K562 (cell line): ENCODE measurements around the gene ESPN. TPM values are rescaled to one million over a fixed set of nuclear protein-coding genes. Genes with fewer than 3 reads are reported as not detected.
A peak's percentile ranks its signal among the peaks of the same experiment; 100 is the strongest.

ENCODE experiments used
- ATAC-seq: fragments of 200-7000 bp; cut with Tn5 transposase; 3 replicates; pipeline ENCODE4 v1.9.1; 2020; ENCODE audit warnings: moderate library complexity
- BruUV-seq: library from RNA; stranded (reverse); fragments of 400-500 nt; replicated peaks from 2 replicates; lab custom pipeline; 2021; lab: Mats Ljungman, UMichigan
- CTCF ChIA-PET: fragments of 300-600 bp; formaldehyde crosslinking; extraction: SDS; loops from one replicate; lab custom pipeline; 2021; ENCODE audit warnings: low intra/inter-chr PET ratio; lab: Yijun Ruan, JAX
- POLR2A ChIA-PET: fragments of 300-600, 350-650 bp; sonication (Branson Sonifier 250); formaldehyde crosslinking; extraction: SDS; loops from one replicate; lab custom pipeline; 2021; ENCODE audit warnings: antibody characterized with exemption, inconsistent platforms; lab: Yijun Ruan, JAX
- DNase-seq, 4 experiments: peaks; one replicate each; pipeline versions ENCODE4 v3.0.0 to v3.0.0-alpha.2; 2011 to 2018; ENCODE audit warnings: low spot score in 3 of 4, mixed read lengths in 3 of 4; ENCODE audit errors: extremely low read depth in 1 of 4
- FAIRE-seq: peaks from 2 replicates; lab custom pipeline; 2011; peaks lifted over from hg19 to GRCh38; lab: Jason Lieb, UNC
- H2AFZ ChIP-seq: 2 replicates; pipeline ENCODE4 v1.6.0; 2011; ENCODE audit warnings: low read depth, low read length, control low read depth, inconsistent platforms
- H3K27ac ChIP-seq: fragments of 200-600 bp; 3 replicates; pipeline ENCODE4 v1.8.0; 2011; ENCODE audit warnings: low read depth, mild to moderate bottlenecking, control low read depth, inconsistent platforms, low read length, moderate library complexity, mixed read lengths; ENCODE audit errors: extremely low read depth
- H3K27me3 ChIP-seq, 2 experiments: fragments of 300-600 bp in 1 of 2; 2 replicates in 1 of 2; 3 replicates in 1 of 2; pipeline versions ENCODE4 v1.6.0 to v1.8.0; 2011; ENCODE audit warnings: inconsistent platforms in 2 of 2, low read length in 2 of 2, mild to moderate bottlenecking in 1 of 2, mixed read lengths in 1 of 2, moderate library complexity in 1 of 2; ENCODE audit not compliant: control insufficient read depth in 2 of 2, insufficient read depth in 2 of 2
- H3K36me3 ChIP-seq: fragments of 300-600 bp; 3 replicates; pipeline ENCODE4 v1.8.0; 2011; ENCODE audit warnings: mild to moderate bottlenecking, low read length, inconsistent platforms; ENCODE audit not compliant: control insufficient read depth, insufficient read depth
- H3K4me1 ChIP-seq, 2 experiments: fragments of 200-600 bp in 1 of 2; replicated peaks in 1 of 2; 2 replicates in 1 of 2; 3 replicates in 1 of 2; pipeline versions ENCODE4 v1.5.1 to v1.8.0; 2011; ENCODE audit warnings: inconsistent platforms in 2 of 2, low read length in 2 of 2, mild to moderate bottlenecking in 1 of 2, mixed read lengths in 1 of 2, moderate library complexity in 1 of 2; ENCODE audit not compliant: control insufficient read depth in 2 of 2, insufficient read depth in 2 of 2
- H3K4me2 ChIP-seq: 2 replicates; pipeline ENCODE4 v1.6.1; 2011; ENCODE audit warnings: low read length, control low read depth, inconsistent platforms, mixed read lengths; ENCODE audit not compliant: insufficient read depth
- H3K4me3 ChIP-seq: fragments of 200-600 bp; sonication (generic), shearing (Covaris generic); 2 replicates; pipeline ENCODE4 v1.5.1; 2016; ENCODE audit warnings: control low read depth, inconsistent platforms
- H3K79me2 ChIP-seq: fragments of 200-600 bp; 3 replicates; pipeline ENCODE4 v1.8.0; 2011; ENCODE audit warnings: low read length, inconsistent platforms; ENCODE audit not compliant: control insufficient read depth, insufficient read depth
- H3K9ac ChIP-seq, 2 experiments: 2 replicates each; pipeline versions ENCODE4 v1.6.0 to v1.6.1; 2011; ENCODE audit warnings: low read depth in 2 of 2, low read length in 2 of 2, control low read depth in 1 of 2, inconsistent platforms in 1 of 2, mild to moderate bottlenecking in 1 of 2, mixed read lengths in 1 of 2; ENCODE audit not compliant: insufficient read depth in 1 of 2
- H3K9me1 ChIP-seq: one replicate; pipeline ENCODE4 v1.6.0; 2011; ENCODE audit warnings: inconsistent platforms, mild to moderate bottlenecking, low read length, moderate library complexity; ENCODE audit not compliant: control insufficient read depth, insufficient read depth
- H3K9me3 ChIP-seq: replicated peaks from 2 replicates; pipeline ENCODE4 v1.5.1; 2011; ENCODE audit warnings: low read depth, low read length, inconsistent platforms; ENCODE audit not compliant: control insufficient read depth, insufficient read depth
- H4K20me1 ChIP-seq: replicated peaks from 2 replicates; pipeline ENCODE4 v1.6.1; 2011; ENCODE audit warnings: low read length, inconsistent platforms, mixed read lengths; ENCODE audit not compliant: control insufficient read depth, insufficient read depth
- ARID4B ChIP-seq: sonication (generic); formaldehyde crosslinking; IDR thresholded peaks from 2 replicates; pipeline ENCODE4 v1.8.0; 2022; ENCODE audit warnings: mild to moderate bottlenecking, missing genetic modification reagents
- BHLHE40 ChIP-seq: IDR thresholded peaks from 2 replicates; pipeline ENCODE4 v1.6.1; 2011; ENCODE audit warnings: low read length, improper control_type of control experiment
- FOXA3 ChIP-seq, 2 experiments: fragments of 450-650 bp in 1 of 2; sonication (generic) in 1 of 2; formaldehyde crosslinking; IDR thresholded peaks in 1 of 2; conservative IDR thresholded peaks in 1 of 2; 2 replicates each; pipeline versions ENCODE4 v1.4.0 to v1.8.0; 2020 to 2022; ENCODE audit warnings: mild to moderate bottlenecking in 2 of 2, missing genetic modification reagents in 1 of 2
- HNRNPL ChIP-seq: fragments of 200-400 bp; formaldehyde crosslinking; IDR thresholded peaks from 2 replicates; pipeline ENCODE4 v1.6.1; 2017; ENCODE audit warnings: low read depth, mild to moderate bottlenecking, low read length
- NRF1 ChIP-seq, 2 experiments: fragments of 450-650 bp; IDR thresholded peaks in 1 of 2; conservative IDR thresholded peaks in 1 of 2; 2 replicates each; pipeline ENCODE4 v1.6.1; 2014; ENCODE audit warnings: mild to moderate bottlenecking in 2 of 2
- POLR2A ChIP-seq: fragments of 450-650 bp; conservative IDR thresholded peaks from 2 replicates; pipeline ENCODE4 v1.6.1; 2016
- RB1 ChIP-seq: fragments of 450-650 bp; IDR thresholded peaks from 2 replicates; pipeline ENCODE4 v1.6.1; 2017; ENCODE audit warnings: low read depth, mild to moderate bottlenecking
- TAF15 ChIP-seq: fragments of 200-400 bp; formaldehyde crosslinking; IDR thresholded peaks from 2 replicates; pipeline ENCODE4 v1.6.1; 2017; ENCODE audit warnings: mild to moderate bottlenecking, low read depth, low read length, moderate library complexity
- TBL1XR1 ChIP-seq, 2 experiments: IDR thresholded peaks; 2 replicates each; pipeline ENCODE4 v1.6.1; 2012; ENCODE audit warnings: improper control_type of control experiment in 2 of 2, low read length in 2 of 2, mild to moderate bottlenecking in 1 of 2
- XRCC4 ChIP-seq: IDR thresholded peaks from one replicate; pipeline ENCODE4 v1.6.1; 2011; ENCODE audit not compliant: insufficient read depth, insufficient read length; ENCODE audit errors: extremely low read depth
- ZBTB7A ChIP-seq: IDR thresholded peaks from 2 replicates; pipeline ENCODE4 v1.6.1; 2011; ENCODE audit warnings: low read depth, mild to moderate bottlenecking, low read length, moderate library complexity, borderline replicate concordance; ENCODE audit not compliant: control insufficient read depth
- ZNF143 ChIP-seq: sonication (generic); formaldehyde crosslinking; IDR thresholded peaks from 2 replicates; pipeline ENCODE4 v1.9.0; 2022; ENCODE audit warnings: mild to moderate bottlenecking, missing genetic modification reagents
- ZNF197 ChIP-seq: fragments of 200-800 bp; sonication (Bioruptor generic); IDR thresholded peaks from 2 replicates; pipeline ENCODE4 v1.6.1; 2016; ENCODE audit warnings: low read depth, missing genetic modification characterization, missing compliant biosample characterization
- ZNF436 ChIP-seq: fragments of 250-450, 450-650 bp; sonication (Bioruptor Pico); formaldehyde crosslinking; IDR thresholded peaks from 2 replicates; pipeline ENCODE4 v1.7.0; 2020; ENCODE audit warnings: mild to moderate bottlenecking
- WGBS: fragments of 100-300 bp; shearing (Covaris generic); methylation state at CpG from one replicate; pipeline ENCODE4 v1.1.6; 2016; ENCODE audit warnings: low coverage, mixed read lengths; ENCODE audit not compliant: insufficient coverage; ENCODE audit errors: missing lambda C conversion rate; 5-methylcytosine and 5-hydroxymethylcytosine counted together
- in situ Hi-C: fragments of 300-500 bp; cut with MboI; formaldehyde crosslinking; loops from 4 replicates; pipeline ENCODE4 v1.15.0; 2018; ENCODE audit warnings: inconsistent platforms, mixed read lengths
- intact Hi-C: fragments of 100-400 bp; cut with micrococcal nuclease; formaldehyde crosslinking; loops from 2 replicates; pipeline ENCODE4 v1.14.2; 2022
- polyA plus RNA-seq, 8 experiments: library from polyadenylated mRNA; depleted of rRNA in 4 of 8; stranded (reverse) in 5 of 8; unstranded in 3 of 8; fragments of >200 nt; fragmentation: Nextera tagmentation in 2 of 8; fragmentation: Illumina TruSeq in 1 of 8; extraction: Ambion mirVana in 2 of 8; extraction: Trizol in 1 of 8; gene quantifications; 2 replicates each; pipeline versions ENCODE4 v1.2.1 to v1.2.3, GENCODE V29; 2011 to 2014; ENCODE audit warnings: inconsistent platforms in 1 of 8, missing spikeins in 1 of 8
- total RNA-seq, 7 experiments: library from RNA; depleted of rRNA in 6 of 7; stranded (reverse); fragments of >200 nt in 6 of 7; fragmentation: Illumina TruSeq in 2 of 7; extraction: Trizol in 2 of 7; gene quantifications; 2 replicates each; pipeline versions ENCODE4 v1.2.1 to v1.2.3, GENCODE V29; 2011 to 2021; ENCODE audit warnings: low replicate concordance in 1 of 7
- TF ChIP-seq, protein P1 (sequence below): fragments of 200-800 bp; sonication (Bioruptor generic); IDR thresholded peaks from 2 replicates; pipeline ENCODE4 v1.6.1; 2017; ENCODE audit warnings: missing genetic modification characterization, missing compliant biosample characterization

ESPN gene
- total and polyA plus RNA-seq, 9 of the 15 experiments (the other 6 are each of a cell fraction or from before 2014, with no cell fraction given), result 0.07 to 1.2 (median 0.45) TPM; not detected in 3

DNA sequence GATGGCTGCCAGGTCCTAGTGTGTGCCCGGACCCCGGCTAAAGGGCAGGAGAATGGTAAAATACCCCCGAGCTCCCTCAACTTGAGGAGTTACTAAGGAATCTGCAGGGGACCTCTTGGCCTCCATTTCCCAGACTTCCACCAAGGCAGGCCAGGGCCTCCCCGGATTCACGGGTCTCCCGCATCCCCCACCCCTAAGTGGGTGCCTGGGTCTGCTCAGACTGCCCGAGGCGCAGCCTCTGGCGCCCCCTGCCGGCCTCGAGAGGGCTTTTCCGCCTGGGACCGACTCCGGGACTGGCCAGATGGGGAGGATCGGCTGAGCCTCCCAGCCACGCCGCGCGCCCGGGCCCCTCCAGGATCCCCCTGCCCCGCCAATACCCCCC lies 65.2 kb downstream of the ESPN start:
- ChIA-PET POLR2A (interaction anchor here (0.6 to 2.0 kb wide), 3 partner anchors 10 to 297 kb away, joined by 3 to 8 read pairs (median 4); no protein-coding TSS in a partner anchor), CTCF (interaction anchor here (0.6 to 2.1 kb wide), 3 partner anchors 64 to 243 kb away, joined by 4 to 14 read pairs (median 4); partner anchors contain the start of gene NOL9)
- H3K79me2 ChIP-seq, result no peaks in the 10 kb centered on the region
- BruUV-seq, result no TSS peak
- H3K4me1 ChIP-seq, result peaks cover 4 to 43% of the 10 kb centered on the region in 2 experiments; a peak in 2 of 5 replicates
- H4K20me1 ChIP-seq, result peaks cover 28% of the 10 kb centered on the region
- 11% methylated on average over 19 of the region's 21 CpGs for WGBS
- H3K4me2 ChIP-seq, result peak overlapping the region; percentile 79
- peak; percentile 91 for ATAC-seq
- H3K9ac ChIP-seq, result peak overlapping the region; percentile 8 to 66; a peak in 3 of 4 replicates
- H3K9me1 ChIP-seq, result peaks cover 4% of the 10 kb centered on the region
- peak; percentile 74 for FAIRE-seq
- H2AFZ ChIP-seq, result peak overlapping the region; percentile 80
- in situ Hi-C loops (loop anchor here (10.0 to 25.0 kb wide), 2 partner anchors 145 to 723 kb away; no protein-coding TSS in a partner anchor), intact Hi-C loops (loop anchor here (5.0 kb wide), 1 partner anchor 87 kb away; no protein-coding TSS in a partner anchor)
- peak; percentile 91 to 97 (median 96) for DNase-seq
- no peaks in the 10 kb centered on the region for H3K36me3 ChIP-seq
- H3K27me3 ChIP-seq, result peaks cover 18 to 70% of the 10 kb centered on the region in 2 experiments; a peak in 4 of 5 replicates
- H3K9me3 ChIP-seq, result no peaks in the 10 kb centered on the region
- H3K27ac ChIP-seq, result no peak overlapping the region
- H3K4me3 ChIP-seq, result peak overlapping the region; percentile 40
- TF ChIP-seq TBL1XR1 (IDR thresholded peaks at IDR 0.05; ENCODE audit: low read length in 2 of 2), result no peak
- 0 out of 2 replicates have a peak, but pooled peaks have one; percentile 12 for TF ChIP-seq BHLHE40
- peak in 1 of 2 experiments; percentile 51; a peak in 2 of 4 replicates for TF ChIP-seq NRF1 (conservative IDR thresholded peaks at IDR 0.05 in 1 of 2, IDR thresholded peaks at IDR 0.05 in 1 of 2)
- no peak for TF ChIP-seq POLR2A
- TF ChIP-seq HNRNPL, result no peak
- no peak for TF ChIP-seq XRCC4
- TF ChIP-seq RB1, result no peak; the same call in 1 of the 2 replicates
- TF ChIP-seq TAF15, result no peak
- TF ChIP-seq ZNF143 (CRISPR knock-in tag), result 0 out of 2 replicates have a peak, but pooled peaks have one; percentile 18
- TF ChIP-seq FOXA3 (CRISPR knock-in tag; conservative IDR thresholded peaks at IDR 0.05 in 1 of 2, IDR thresholded peaks at IDR 0.05 in 1 of 2), result peak in 1 of 2 experiments; percentile 50; a peak in 1 of 4 replicates
- no peak for TF ChIP-seq ZNF436 (CRISPR knock-in tag)
- TF ChIP-seq ARID4B (CRISPR knock-in tag), result 0 out of 2 replicates have a peak, but pooled peaks have one; percentile 44
- TF ChIP-seq ZNF197 (CRISPR knock-in tag), result no peak
- TF ChIP-seq ZBTB7A, result peak; percentile 95
- TF ChIP-seq, protein P1, sequence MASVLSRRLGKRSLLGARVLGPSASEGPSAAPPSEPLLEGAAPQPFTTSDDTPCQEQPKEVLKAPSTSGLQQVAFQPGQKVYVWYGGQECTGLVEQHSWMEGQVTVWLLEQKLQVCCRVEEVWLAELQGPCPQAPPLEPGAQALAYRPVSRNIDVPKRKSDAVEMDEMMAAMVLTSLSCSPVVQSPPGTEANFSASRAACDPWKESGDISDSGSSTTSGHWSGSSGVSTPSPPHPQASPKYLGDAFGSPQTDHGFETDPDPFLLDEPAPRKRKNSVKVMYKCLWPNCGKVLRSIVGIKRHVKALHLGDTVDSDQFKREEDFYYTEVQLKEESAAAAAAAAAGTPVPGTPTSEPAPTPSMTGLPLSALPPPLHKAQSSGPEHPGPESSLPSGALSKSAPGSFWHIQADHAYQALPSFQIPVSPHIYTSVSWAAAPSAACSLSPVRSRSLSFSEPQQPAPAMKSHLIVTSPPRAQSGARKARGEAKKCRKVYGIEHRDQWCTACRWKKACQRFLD (CRISPR knock-in tag), result no peak
